Liver (tissue), 3 donors: ENCODE results near the gene LDLR.

ENCODE experiments used
- HNF4G ChIP-seq: IDR thresholded peaks from 2 replicates; pipeline ENCODE4 v1.6.1; 2016; ENCODE audit warnings: antibody characterized with exemption
- REST ChIP-seq: IDR thresholded peaks from 2 replicates; pipeline ENCODE4 v1.6.1; 2016; ENCODE audit warnings: antibody characterized with exemption, mild to moderate bottlenecking
- TAF1 ChIP-seq: conservative IDR thresholded peaks from 2 replicates; pipeline ENCODE4 v1.6.1; 2016; ENCODE audit warnings: antibody characterized with exemption, mild to moderate bottlenecking
- TF ChIP-seq, protein P1 (sequence below): fragments of 150-350 bp; IDR thresholded peaks from 2 replicates; pipeline ENCODE4 v1.5.1; 2017; ENCODE audit warnings: improper control_type of control experiment, low read depth, low read length; ENCODE audit not compliant: missing input control
- TF ChIP-seq, protein P2 (sequence below): IDR thresholded peaks from 2 replicates; pipeline ENCODE4 v1.6.1; 2016; ENCODE audit warnings: antibody characterized with exemption
- donor health status: healthy.
- donor health status: healthy.

- TF ChIP-seq, protein P1, sequence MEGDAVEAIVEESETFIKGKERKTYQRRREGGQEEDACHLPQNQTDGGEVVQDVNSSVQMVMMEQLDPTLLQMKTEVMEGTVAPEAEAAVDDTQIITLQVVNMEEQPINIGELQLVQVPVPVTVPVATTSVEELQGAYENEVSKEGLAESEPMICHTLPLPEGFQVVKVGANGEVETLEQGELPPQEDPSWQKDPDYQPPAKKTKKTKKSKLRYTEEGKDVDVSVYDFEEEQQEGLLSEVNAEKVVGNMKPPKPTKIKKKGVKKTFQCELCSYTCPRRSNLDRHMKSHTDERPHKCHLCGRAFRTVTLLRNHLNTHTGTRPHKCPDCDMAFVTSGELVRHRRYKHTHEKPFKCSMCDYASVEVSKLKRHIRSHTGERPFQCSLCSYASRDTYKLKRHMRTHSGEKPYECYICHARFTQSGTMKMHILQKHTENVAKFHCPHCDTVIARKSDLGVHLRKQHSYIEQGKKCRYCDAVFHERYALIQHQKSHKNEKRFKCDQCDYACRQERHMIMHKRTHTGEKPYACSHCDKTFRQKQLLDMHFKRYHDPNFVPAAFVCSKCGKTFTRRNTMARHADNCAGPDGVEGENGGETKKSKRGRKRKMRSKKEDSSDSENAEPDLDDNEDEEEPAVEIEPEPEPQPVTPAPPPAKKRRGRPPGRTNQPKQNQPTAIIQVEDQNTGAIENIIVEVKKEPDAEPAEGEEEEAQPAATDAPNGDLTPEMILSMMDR, result no peak
- TF ChIP-seq TAF1 (no peak), REST (no peak), HNF4G (no peak)
- TF ChIP-seq, protein P2, sequence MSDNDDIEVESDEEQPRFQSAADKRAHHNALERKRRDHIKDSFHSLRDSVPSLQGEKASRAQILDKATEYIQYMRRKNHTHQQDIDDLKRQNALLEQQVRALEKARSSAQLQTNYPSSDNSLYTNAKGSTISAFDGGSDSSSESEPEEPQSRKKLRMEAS, result no peak
Observed at GRCh38 chr19:11044431-11044830, 44.8 kb upstream of the LDLR start.
